Adipose tissue (tissue), 3 donors: ENCODE data around the gene LRRC42. TPM values are rescaled to one million over a fixed set of nuclear protein-coding genes. Genes with fewer than 3 reads are reported as not detected.
"Not testable (repeated sequence)": the region's sequence is repeated elsewhere in the genome, so short reads cannot be mapped to it uniquely, and the experiment has no call there.

ENCODE experiments used
- H3K27ac ChIP-seq: one replicate; pipeline ENCODE4 v1.5.1; 2013; ENCODE audit warnings: low read depth, low read length
- WGBS, 3 donors: extraction: QIAGEN DNeasy Blood & Tissue Kit; methylation state at CpG; one replicate each; pipeline ENCODE4 v1.1.7; 2013; 5-methylcytosine and 5-hydroxymethylcytosine counted together
- polyA plus RNA-seq, 3 donors: library from polyadenylated mRNA; stranded (reverse); fragments of 200-250 nt; gene quantifications; one replicate each; pipeline ENCODE4 v1.2.3, GENCODE V29; 2013
- donor health status: healthy with polysubstance abuse.
- donor health status: Bipolar disorder and iron deficiency.
- donor health status: healthy.

LRRC42 gene
- polyA plus RNA-seq, 3 donors: 9.6 to 18.4 (median 12.8) TPM

DNA sequence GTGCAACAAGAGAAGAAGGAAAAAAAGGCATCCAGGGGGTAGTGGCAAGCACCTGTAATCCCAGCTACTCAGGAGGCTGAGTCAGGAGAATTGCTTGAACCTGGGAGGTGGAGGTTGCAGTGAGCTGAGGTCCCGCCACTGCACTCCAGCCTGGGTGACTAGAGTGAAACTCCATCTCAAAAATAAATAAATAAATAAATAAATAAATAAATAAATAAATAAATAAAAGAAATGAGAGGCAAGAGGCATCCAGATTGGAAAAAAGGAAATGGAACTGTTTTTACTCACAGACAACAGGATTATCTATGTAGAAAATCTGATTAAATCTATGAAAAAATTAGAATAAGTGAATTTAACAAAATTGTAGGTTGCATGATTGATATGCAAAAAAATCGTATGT is 48.4 kb downstream of the LRRC42 start:
- not testable (repeated sequence) for H3K27ac ChIP-seq
- WGBS, 3 donors: 75 to 91% (median 87%) methylated on average over 2 of the region's 2 CpGs

DNA sequence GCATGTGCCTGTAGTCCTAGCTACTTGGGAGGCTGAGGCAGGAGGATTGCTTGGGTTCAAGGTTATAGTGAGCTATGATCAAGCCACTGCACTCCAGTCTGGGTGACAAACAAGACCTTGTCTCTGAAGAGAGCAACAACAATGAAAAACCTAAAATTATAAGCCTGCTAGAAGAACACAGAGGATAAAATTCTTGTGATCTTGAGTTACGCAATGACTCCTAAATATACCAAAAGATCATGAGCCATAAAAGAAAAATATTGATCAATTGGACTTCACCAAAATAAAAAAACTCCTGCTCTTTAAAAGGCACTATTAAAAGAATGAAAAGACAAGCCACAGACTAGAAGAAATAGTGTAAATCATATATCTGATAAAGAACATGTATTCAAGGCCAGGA is 49.5 kb downstream of the LRRC42 start:
- 95 to 97% (median 96%) methylated on average over 1 of the region's 1 CpG for WGBS, 3 donors
- no peak overlapping the region for H3K27ac ChIP-seq

DNA sequence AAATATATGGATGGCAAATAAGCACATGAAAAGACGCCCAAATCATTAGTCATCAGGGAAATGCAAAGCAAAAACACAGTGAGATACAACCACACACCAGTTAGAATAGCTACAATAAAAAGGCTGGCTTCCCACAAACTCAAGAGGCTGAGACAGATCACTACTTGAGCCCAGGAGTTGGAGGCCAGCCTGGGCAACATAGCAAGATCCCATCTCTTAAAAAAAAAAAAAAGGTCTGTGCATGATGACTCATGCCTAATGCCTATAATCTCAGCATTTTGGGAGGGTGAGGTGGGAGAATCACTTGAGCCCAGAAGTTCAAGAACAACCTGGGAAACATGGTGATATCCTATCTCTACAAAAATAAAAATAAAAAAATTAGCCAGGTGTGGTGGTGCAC is 52.1 kb downstream of the LRRC42 start:
- no peak overlapping the region for H3K27ac ChIP-seq
- WGBS, 3 donors: 74 to 93% (median 87%) methylated on average over 1 of the region's 1 CpG

DNA sequence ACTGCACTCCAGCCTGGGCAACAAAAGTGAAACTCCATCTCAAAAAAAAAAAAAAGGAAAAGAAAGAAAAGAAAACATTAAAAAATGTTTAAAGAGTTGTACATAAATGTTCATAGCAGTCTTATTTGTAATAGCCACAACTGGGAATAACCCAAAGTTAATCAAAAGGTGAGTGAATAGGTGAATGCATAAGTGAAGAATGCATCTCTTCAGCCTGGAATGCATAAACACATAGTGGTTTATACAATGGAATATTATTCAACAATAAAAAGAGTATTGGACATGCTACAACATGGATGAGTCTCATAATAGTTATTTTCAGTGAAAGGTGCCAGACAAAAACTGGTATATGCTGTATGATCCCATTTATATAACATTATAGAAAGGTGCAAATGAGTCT is 53.8 kb downstream of the LRRC42 start:
- no peak overlapping the region for H3K27ac ChIP-seq

- no peak overlapping the region for H3K27ac ChIP-seq
- WGBS, 3 donors: 19 to 67% (median 57%) methylated on average over 3 of the region's 3 CpGs
These were observed 55.4 kb downstream of the LRRC42 start for GRCh38 chr1:54001591-54001990.

GRCh38 chr1:54002544-54003248 is 56.5 kb downstream of the LRRC42 start:
- WGBS, 3 donors: 61 to 83% (median 71%) methylated on average over 9 of the region's 9 CpGs
- no peak overlapping the region for H3K27ac ChIP-seq

GRCh38 chr1:54003249-54003646 is 57.1 kb downstream of the LRRC42 start:
- 90 to 96% (median 94%) methylated on average over 12 of the region's 12 CpGs for WGBS, 3 donors
- H3K27ac ChIP-seq: no peak overlapping the region

DNA sequence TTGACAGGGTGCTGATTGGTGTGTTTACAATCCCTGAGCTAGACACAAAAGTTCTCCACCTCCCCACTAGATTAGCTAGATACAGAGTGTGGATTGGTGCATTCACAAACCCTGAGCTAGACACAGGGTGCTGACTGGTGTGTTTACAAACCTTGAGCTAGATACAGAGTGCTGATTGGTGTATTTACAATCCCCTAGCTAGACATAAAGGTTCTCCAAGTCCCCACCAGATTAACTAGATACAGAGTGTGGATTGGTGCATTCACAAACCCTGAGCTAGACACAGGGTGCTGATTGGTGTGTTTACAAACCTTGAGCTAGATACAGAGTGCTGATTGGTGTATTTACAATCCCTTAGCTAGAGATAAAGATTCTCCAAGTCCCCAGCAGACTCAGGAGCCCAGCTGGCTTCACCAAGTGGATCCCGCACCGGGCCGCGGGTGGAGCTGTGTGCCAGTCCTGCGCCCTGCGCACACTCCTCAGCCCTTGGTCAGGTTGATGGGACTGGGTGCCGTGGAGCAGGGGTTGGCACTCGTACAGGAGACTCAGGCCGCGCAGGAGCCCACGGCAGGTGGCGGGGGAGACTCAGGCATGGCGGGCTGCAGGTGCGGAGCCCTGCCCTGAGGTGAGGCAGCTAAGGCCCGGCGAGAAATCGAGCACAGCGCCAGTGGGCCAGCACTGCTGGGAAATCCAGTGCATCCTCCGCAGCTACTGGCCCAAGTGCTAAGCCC is 57.8 kb downstream of the LRRC42 start:
- H3K27ac ChIP-seq: not testable (repeated sequence)
- WGBS, 3 donors: 88 to 97% (median 96%) methylated on average over 16 to 19 of the region's 19 CpGs

- no peak overlapping the region for H3K27ac ChIP-seq
- WGBS, 3 donors: 94 to 98% (median 95%) methylated on average over 14 to 27 of the region's 27 CpGs
These were observed 58.4 kb downstream of the LRRC42 start for GRCh38 chr1:54004481-54005049.

- no peak overlapping the region for H3K27ac ChIP-seq
- WGBS, 3 donors: 67 to 75% (median 72%) methylated on average over 4 of the region's 4 CpGs
These were observed 60.4 kb downstream of the LRRC42 start for GRCh38 chr1:54006508-54006907.

- 88 to 95% (median 93%) methylated on average over 4 of the region's 4 CpGs for WGBS, 3 donors
- H3K27ac ChIP-seq: no peak overlapping the region
These were observed 61.5 kb downstream of the LRRC42 start for GRCh38 chr1:54007613-54008012.

DNA sequence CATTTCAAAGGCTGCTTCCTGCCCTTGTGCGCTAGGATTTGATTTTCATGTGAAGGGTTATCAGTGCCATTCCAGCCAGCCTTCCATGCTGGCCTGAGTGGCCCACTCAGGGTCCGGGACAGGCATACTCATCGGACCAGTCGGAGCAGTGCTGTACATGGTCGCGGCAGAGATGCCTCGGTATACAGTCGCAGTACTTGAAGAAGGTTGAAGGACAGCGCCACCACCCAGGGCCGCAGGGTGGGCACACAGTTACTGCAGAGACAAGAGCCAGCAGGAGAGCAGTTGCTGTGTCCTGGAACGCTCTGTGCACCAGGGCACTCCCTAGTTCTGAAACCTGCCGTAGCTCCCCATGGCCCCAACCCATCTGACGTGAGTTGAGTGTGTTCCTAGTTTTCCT is 62.7 kb downstream of the LRRC42 start:
- H3K27ac ChIP-seq: no peak overlapping the region
- 67 to 87% (median 85%) methylated on average over 13 of the region's 13 CpGs for WGBS, 3 donors

DNA sequence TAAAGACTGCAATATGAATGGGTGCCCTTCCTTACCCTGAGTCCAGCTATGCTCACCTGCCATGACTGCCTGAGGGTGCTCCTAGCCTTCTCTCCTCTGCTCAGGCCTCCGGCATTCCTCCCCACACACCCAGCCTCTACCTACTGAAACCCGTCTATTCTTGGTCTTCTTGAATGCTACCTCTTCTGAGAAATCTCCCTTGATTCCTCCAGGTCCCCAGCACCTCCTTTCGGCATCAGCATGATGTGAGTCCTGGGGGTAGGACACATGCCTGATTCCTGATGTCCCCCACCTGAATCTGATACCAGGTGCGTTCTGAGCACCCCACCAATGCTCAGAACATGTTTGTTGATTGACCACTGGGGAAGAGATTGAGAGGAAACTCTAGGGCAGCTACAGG is 63.3 kb downstream of the LRRC42 start:
- no peak overlapping the region for H3K27ac ChIP-seq
- 82 to 86% (median 83%) methylated on average over 4 of the region's 4 CpGs for WGBS, 3 donors

GRCh38 chr1:54010415-54011117 is 64.4 kb downstream of the LRRC42 start:
- H3K27ac ChIP-seq: no peak overlapping the region
- 63 to 73% (median 67%) methylated on average over 5 of the region's 5 CpGs for WGBS, 3 donors

DNA sequence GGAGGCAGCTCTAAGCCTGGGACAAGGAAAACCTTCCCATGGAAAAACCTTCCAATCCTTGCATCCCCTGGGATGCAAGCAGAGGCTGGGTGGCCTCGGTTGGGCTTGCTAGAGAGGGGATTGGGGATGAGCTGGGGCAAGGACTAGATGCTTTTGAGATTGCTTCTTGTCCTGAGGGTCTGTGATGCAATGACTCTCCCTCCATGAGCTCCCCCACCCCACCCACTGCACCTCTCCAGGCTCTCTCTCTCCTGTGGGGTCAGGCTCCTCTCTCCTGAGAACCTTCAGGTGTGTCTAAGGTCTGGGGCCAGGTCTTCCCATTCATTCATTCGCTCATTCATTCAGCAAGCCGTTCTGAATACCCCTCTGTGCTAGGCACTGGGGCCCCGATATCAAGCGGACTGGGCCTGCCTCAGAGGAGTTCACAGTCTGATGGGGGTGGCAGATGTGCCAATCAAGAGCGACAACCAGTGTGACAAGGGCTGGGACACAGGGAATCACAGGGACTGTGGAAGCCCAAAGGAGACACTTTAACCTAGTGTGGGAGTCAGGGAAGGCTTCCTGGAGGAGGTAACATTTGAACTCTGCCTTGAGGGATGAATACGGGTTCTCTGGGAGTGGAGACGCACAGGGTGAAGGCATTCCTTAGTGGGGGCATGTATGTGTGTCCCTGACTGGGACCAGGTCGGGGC is 65.3 kb downstream of the LRRC42 start:
- whole genome bisulfite sequencing, 3 donors: 76 to 89% (median 81%) methylated on average over 9 of the region's 9 CpGs
- no peak overlapping the region for H3K27ac ChIP-seq

GRCh38 chr1:54012008-54012325 is 65.8 kb downstream of the LRRC42 start:
- no peak overlapping the region for H3K27ac ChIP-seq
- WGBS, 3 donors: 85 to 88% (median 87%) methylated on average over 9 of the region's 9 CpGs

- 77 to 85% (median 80%) methylated on average over 8 of the region's 8 CpGs for WGBS, 3 donors
- H3K27ac ChIP-seq: no peak overlapping the region
These were observed 66.7 kb downstream of the LRRC42 start for GRCh38 chr1:54012863-54013262.

DNA sequence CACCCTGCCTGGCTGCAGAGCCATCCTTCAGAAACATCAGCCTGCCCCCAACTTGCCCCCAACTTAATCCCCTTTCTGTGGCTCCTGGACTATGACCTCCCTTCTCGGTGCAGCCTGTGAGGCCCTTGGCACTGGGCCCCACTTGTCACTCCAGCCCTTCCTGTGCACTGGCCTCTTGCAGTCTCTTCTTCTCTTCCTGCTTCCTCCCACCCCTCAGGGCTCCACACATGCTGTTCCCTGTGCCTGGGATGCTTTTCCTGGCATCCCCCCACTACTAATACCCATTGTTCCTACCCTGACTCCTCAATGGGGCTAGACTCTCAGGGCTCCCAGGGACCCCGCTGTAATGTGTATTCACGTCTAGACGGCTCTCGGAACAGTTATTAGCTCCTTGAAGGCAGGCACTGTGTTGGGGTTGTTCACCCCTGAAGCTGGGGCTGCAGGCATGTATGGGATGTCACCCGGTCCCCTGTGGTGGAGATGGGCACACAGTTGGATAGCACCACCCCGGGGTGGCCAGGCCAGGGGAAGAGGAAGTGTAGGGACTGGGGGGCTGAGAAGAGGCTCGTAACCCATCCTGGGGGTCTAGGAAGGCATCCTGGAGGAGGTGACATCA is 67.4 kb downstream of the LRRC42 start:
- WGBS, 3 donors: 74 to 79% (median 75%) methylated on average over 8 of the region's 8 CpGs
- no peak overlapping the region for H3K27ac ChIP-seq
